Prostate gland (tissue), 2 donors: ENCODE data around the gene COL4A2.

ENCODE experiments used
- CTCF ChIP-seq, 4 experiments: fragments of 200-600 bp in 2 of 4; fragments of 450-650 bp in 2 of 4; sonication (generic) in 2 of 4; IDR thresholded peaks; 1 replicate in 3 of 4; 2 replicates in 1 of 4; pipeline ENCODE4 v1.5.1; 2016 to 2019; ENCODE audit warnings: antibody characterized with exemption in 4 of 4, mild to moderate bottlenecking in 2 of 4, moderate library complexity in 2 of 4
- POLR2A ChIP-seq: fragments of 450-650 bp; IDR thresholded peaks from one replicate; pipeline ENCODE4 v1.6.1; 2016; ENCODE audit warnings: antibody characterized with exemption, mild to moderate bottlenecking
- POLR2AphosphoS5 ChIP-seq: sonication (generic); formaldehyde crosslinking; IDR thresholded peaks from one replicate; pipeline ENCODE4 v1.6.1; 2017; ENCODE audit warnings: antibody characterized with exemption

- no peak for TF ChIP-seq CTCF (IDR thresholded peaks at IDR 0.05)
- no peak for TF ChIP-seq POLR2A
- TF ChIP-seq POLR2AphosphoS5, result no peak
Observed at GRCh38 chr13:110293037-110293436, 14.0 kb upstream of the COL4A2 start.
